ENCODE data around the gene CLIC4.

CLIC4 gene

DNA sequence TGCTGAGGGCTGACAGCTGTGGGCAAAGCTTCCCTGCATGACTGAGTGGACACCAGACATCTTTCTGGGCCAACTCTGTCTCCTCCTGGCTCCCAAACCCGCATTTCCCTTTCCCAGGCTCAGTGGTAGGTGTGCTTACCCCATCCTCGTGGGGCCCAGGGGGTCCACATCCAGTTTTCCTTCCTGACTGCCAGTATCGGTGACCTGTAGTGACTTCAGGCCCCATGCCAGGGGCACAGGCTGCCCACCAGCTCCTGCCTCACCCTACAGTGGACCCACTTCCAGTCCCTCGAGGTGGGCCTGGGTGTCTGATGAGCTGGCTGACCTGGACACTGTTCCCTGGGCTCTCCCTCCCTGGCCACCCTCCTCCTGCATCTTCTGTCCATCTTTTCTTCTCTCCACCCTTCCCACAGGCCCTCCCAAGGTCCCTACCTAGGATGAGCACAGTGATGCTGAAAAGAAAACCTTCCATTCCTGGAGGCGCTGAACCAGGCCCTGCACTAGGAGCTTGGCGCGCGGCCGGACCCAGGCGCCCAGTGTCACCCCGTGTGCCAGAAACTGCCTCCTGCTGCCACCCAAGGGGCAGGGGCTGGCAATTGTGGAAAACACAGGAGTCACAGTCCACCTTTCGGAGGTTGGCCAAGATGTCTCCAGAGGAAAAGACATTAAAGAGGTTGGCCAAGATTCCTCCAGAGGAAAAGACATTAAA, 117.7 kb downstream of the CLIC4 start:
- DNase-seq = no peak

DNA sequence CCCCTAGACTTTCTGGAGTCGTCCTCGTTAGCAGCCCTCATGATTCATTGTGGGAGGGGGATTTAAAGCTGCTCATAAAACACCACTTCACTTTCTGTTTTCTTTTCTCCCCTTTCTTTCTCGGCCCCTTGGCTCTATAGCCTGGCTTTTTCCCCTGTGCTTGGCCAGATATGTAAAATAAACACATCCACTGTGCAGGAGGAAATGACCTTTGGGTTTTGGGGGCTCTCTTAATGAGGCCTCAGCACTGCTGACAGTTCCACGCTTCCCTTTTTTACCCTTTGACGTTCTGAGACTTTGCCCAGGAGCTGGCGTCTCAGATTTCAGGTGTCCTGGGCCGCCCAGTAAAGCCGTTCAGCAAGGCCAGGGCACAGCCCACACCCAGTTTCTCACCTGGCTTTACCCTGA, 119.1 kb downstream of the CLIC4 start:
- DNase-seq = no peak

DNA sequence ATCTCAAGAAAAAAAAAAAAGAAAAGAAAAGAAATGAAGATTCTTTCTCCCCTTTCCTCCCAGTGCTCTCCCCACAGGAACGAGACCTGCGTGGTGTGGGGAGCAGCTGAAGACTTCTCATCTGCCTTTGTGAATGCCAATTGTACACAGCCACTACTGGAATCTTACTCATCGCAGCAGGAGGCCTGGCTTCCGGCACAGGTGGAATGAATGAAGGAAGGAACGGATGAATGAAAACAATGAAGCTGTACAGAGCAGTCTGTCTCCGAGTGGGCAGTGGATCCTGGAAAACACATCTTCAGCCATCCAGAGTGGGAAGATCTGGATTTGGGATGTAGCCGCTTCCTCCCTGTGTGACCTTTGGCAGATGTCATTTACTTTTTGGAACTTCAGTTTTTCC, 119.9 kb downstream of the CLIC4 start:
- DNase-seq = no peak

DNA sequence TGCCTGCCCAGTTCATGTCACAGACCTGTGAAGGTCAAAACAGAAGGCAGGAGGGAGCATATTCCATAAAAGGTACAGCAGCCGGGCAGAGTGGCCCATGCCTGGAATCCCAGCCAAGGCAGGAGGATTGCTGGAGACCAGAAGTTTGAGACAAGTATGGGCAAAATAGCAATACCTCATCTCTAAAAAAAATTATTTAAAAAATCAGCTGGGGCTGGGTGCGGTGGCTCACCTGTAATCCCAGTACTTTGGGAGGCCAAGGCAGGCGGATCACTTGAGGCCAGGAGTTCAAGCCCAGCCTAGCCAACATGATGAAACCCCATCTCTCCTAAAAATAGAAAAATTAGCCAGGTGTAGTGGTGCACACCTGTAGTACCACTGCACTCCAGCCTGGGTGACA, 120.3 kb downstream of the CLIC4 start:
- DNase-seq = no peak

DNA sequence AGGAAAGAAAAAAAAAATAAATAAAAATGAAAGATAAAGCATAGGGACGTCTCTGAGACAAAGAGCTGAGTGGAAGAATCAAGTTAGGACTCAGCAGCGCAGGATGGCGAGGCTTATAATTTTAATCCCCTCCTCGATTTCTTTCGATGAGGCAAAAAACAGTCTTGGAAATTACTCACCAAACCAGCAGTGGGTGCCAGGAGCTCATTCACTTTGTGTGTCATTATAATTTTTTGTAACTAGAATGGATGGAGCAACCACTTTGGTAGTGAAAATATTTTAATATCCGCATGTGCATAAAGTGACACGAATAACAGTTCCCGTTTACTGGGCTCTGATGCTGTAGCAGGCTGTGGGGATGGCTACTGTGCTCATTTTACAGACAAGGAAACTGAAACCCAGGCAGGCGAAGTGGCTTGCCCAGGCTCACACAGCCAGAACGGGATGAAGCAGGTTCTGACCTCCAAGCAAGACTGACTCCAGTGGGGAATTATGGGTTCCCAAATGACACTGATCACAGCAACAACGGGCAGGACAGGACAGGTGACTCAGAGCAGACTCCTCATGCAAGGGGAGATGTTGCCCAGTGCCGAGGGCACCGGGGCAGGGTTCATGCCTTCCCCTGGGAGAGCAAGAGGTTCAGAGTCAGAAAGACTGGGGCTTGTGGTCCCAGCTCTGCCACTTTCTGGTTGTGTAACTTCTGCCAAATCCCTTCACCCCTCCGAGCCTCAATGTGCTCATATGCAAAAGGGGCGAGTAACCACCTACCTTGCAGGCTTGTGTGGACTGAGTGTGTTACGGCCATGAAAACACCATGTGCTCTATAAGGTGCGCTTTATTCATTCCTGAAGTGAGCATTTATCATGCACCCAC, 121.2 kb downstream of the CLIC4 start:
- no peak for DNase-seq

DNA sequence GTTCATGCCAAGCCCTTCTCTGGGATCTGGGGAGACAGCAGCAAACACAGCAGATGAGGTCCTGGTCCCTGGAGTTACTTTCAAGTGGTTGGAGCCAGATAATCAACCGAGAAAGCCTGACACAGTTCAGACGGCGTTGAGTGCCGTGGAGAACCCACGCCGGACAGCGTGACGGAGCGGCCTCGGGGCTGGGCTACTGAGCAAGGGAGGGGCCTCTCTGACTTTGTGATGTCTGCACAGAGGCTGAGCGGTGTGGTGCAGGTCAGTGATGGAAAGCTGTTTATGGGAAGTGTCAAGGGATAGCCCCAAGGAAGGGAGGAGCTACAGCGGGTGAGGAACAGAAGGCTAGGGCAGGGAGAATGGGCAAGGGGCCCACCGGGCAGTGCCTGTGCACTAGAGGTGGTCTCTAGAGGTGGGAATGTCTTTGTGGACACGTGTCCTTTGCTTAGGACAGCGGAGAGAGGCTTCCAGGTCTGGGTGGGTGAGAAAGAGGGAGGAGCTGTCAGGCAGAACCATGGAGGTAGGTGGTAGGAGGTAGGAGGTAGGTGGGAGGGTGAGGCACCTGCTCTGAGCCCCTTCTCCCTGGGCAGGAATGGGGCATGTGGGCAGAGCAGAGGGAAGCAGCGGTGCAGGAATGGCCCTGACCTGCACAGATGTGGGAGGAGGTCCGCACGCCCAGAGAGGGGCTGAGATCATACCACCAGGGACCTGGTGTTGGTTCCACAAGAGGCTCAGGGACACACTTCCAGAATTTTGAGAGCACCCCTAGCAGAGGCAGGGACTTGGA, 122.0 kb downstream of the CLIC4 start:
- DNase-seq = no peak

DNA sequence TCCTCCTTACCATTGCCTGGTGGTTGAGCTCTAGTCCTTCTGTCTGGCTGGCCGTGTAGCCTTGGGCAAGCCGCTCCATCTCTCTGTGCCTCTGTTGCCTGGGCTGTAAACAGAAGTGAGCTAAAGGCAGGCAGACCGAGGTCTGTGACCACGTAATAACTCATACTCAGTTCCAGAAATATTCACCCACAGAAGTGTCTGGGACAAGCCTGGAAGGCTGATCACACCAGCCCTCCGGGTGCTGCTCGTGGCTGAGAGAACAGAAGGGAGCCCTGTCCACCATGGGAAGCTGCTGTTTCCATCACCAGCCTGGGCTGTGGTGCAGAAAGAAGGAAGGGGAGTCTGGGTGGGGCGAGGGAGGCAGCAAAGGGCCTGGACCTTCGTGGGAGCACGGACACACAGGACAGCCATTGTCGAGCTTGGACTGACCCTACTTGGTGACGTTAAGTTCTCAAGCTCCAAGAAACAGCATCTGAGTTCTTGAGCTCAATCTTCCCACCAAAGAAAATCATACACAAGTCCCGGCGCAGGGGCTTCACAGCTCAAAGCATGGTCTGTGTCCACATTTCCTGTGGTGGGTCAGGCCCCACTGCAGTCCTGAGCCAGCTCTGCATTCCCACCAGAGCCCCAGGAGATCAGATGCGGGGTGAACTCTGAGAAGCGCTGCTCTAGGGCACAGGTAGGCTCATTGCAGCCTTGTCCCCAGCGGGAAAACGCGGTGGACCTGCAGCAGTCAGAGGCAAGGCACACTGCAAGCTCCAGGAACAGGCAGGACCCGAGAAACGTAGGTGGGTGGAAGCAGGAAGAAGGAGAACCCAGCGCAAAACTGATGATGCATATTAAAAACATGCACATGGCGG, 123.0 kb downstream of the CLIC4 start:
- DNase-seq = no peak

DNA sequence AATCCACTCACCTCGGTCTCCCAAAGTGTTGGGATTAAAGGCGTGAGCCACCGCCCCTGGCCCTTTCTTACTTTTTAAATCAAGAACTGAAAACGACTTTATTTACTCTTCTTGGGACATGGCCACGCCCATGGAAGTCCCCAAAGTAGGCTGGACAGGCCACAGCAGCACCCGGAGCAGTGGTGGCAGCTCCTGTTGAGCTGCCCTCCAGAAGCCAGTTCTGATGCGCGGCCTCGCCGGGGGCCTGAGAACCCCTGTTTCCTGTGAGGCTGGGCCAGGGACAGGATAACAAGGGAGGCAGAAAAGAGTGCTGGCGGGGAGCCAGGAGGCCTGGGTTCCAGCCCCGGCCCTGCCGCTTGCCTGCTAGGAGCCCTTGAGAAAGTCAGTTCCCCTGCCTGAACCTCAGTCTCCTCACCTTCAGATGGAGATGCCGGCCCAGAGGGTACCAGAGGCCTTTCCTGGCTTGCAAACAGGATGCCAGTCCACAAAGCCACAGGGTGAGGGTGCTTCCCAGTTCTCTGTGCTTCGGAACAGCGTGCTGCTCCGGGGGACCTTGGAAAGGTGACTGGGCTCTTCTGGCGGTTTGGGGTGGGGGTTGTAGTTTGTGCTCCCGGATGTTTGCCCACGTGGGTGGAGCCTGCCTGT, 125.4 kb downstream of the CLIC4 start:
- DNase-seq = no peak

DNA sequence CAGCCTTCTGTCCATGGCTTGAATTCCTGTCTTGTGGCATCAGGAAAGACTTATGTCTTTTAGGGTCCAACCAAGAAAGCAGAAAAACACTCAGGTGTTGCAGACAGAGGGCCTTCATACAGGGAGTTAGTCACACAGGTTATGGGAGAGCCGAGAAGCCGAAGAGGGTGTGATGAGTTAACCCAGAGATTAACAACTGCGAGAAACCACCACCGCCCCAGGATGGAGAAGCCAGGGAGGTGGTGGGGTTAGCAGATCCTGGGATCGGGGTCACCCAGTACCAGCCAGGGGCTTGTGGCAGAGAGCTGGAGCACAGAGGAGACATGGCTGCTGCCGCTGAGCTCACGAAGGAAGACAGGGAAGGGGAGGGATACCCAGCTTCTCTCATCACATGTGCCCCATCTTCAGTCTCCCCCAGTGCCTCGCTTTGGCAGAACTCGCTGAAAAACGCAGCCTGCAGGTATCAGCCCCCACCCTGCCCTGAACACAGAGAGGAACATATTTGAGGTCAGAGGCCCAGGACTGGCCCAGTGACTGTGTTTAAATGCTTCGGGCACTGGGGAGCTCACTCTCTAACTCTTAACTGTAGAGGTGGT, 126.2 kb downstream of the CLIC4 start:
- DNase-seq = no peak

DNA sequence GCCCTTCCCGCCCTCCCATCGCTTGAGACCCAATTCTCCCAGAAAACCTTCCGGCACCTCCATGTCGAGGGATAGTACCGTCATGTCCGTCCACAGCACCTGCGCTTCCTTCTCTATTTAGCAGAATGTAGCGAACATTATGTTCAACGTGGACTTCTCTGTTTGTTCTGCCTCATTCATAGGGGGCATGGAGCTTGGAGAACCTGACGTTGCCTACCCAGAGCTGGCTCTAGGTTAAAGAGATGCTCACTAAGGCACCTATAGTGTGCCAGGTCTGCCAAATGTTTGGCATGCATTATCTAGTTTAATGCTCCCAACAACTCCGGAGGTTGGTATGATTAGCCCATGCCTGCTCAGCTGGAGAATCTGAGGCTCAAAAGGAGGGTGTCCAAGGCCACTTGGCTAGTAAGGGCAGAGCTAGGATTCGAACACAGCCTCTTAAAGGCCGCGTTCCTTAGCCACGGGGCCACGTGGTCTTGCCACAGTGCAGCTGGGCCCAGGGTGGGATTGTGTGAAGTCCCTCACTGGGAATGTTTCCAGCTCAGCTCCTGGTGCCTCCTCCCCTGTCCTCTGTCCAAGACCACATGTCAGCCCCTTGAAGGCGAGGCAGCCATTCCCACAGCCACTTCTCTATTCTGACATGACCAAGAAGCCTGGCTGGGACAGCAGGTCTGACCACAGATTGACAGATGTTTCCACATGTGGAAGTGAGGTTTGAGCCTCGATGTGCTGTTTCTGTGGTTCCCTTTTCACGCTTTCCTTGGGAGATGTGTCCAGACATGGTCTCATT, 127.0 kb downstream of the CLIC4 start:
- no peak for DNase-seq

DNA sequence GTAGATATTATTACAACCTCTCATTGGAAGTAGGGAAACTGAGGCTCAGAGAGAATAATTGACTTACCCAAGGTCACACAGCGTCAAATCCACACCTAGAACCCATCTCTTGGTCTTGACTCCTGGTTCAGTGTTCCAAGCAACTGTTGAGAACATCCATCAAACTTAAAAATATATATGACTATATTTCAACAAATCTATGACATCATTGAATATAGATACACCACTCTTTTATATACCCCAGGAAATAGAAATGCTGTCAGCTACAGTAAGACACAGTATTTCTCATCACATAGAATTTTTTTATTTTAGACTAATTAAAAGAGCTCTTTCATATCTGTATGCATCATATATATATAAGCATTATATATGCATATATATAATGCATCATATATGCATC, 127.9 kb downstream of the CLIC4 start:
- DNase-seq = no peak

DNA sequence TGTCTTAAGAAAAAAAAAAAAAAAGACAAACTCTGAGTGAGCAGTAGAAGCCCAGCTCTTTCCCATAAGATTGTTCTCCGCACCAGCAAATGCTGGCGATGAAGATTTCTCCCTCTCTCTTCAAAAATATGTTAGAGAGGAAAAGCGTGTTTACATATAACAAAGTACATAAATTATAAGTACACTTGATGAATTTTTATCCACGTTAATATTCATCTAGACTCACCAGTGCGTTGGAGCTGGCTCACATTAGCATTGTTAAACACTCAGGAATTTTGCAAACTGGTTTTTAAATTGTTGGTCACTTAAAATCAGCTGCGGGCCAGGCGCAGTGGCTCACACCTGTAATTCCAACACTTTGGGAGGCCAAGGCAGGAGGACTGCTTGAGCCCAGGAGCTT, 128.8 kb downstream of the CLIC4 start:
- no peak for DNase-seq

DNA sequence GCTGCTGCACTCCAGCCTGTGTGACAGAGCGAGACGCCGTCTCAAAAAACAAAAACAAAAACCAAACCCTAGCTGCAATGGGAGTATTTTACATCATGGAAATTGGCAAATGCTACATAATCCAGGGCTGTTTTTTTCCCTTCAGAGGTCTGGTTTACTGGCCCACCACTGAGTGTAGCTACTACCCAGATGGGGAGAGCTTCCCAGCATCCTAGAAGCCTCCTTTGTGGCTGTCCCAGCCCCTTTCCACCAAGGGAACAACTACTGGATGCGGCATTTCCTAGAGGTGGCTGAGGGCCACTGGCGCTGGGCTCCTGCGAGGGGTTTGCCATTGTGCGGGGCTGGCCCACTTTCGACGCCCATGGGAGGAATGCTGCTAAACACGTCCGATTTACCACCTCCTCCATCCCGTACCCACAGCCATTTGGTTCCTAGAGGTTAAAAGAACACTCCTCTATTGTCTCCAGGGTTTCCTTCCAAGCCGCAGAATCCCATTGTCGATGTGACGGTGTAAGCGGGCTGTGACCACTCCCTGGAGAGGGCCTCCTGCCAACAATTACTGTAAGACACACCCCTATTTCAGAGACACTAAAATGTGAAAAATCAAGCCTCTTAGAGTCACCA, 129.5 kb downstream of the CLIC4 start:
- DNase-seq = no peak

DNA sequence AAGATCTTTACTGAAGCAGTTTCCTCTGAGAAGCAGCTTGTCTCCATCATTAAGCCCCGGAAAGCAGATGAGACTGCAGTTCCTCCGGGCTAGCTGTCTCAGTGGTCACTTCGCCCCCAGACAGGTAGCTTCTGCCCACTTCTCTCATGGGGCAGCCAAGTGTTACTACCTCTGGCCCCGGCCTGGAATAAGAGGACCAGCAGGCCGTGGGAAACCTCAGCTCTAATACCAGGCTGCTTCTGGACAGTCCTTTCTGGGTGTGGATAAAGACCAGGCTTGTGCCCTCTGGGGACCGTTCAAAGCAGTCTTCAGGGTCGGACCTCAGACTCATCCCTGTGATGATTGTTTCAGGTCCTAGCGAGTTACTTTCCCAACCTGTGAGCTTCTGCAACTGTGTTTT, 130.0 kb downstream of the CLIC4 start:
- DNase-seq = no peak

DNA sequence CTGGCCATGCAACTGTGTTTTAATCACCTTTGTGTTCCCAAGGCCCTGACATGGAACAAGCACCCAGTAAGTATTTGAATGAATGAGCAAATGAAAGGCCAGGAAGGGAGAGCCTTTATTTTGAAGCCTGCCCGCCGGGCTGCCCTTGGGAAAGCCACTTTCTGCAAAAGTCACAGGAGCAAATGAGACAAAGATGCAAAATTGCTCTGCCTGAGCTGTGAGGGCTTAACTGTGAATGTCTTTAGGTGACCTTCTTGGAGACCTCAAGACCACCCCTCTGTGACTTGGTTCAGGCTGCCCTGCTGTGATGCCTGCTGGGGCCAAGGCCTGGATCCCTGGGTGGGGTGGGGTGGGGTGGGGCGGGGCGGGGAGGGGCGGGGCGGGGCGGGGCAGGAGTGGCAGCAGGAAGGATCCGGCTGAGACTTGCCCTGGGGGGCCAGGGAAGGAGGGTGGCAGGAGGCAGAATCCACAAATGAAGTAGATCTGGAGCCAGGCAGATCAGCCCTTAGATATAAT, 130.8 kb downstream of the CLIC4 start:
- DNase-seq = no peak

DNA sequence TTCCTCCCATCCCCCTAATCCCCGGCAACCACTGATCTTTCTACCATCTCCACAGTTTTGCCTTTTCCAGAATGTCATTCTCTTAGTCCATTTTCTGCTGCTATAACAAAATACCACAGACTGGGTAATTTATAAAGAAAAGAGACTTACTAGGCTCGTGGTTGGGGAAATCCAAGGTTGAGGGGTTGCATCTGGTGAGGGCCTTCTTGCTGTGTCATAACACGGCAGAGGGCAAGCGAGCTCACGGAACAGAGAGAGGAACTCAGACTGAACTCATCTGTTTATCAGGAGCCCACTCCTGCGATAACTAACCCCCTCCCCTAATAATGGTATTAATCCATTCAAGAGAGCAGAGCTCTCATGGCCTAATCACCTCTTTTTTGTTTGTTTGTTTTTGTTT, 132.8 kb downstream of the CLIC4 start:
- no peak for DNase-seq

DNA sequence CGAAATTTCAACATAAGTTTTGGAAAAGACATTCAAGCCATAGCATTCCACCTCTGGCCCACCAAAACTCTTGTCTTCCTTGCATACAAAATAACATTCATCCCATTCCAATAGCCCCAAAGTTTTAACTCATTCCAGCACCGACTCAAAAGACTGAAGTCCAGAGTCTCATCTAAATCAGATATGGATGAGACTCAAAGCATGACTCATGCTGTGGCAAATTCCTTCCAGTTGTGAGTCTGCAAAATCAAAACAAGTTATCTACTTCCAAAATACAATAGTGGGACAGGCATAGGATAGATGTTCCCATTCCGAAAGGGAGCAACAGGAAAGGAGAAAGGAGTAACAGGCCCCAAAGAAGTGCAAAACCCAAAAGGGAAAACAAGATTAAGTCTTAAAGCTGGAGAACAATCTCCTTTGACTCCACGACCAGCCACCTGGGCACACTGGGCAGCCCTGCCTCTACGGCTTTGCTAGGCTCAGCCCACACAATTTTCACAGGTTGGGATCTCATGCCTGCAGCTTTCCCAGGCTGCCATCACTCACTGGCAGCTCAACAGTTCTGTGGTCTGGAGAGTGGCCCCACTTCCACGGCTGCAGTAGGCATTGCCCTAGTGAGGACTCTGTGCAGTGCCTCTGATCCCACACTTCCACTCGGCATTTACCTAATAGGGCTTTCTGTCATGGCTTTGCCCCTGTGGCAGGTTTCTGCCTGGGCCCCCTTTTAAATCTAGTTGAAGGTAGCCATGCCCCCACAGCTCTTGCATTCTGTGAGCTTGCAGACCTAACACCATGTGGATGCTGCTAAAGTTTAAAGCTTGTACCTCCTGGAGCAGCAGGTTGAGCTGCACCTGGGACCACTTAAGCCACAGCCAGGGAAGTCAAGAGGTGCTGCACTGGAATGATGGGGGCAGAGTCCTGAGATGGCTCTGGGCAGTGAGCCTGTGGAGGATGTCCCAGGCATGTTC, 133.8 kb downstream of the CLIC4 start:
- no peak for DNase-seq

DNA sequence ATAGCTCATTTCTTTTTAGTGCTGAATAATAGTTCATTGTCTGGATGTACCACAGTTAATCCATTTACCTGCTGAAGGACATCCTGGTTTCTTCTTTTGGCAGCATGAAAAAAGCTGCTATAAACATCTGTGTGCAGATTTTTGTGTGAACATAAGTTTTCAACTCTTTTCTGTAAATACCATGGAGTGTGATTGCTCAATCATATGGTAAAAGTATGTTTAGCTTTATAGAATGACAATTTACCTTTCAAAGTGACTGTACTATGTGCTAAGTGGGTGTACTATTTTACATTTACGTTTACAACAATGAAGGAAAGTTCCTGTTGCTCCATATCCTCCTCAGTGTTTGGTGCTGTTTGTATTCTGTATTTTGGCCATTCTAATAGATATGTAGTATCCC, 135.8 kb downstream of the CLIC4 start:
- DNase-seq = no peak

DNA sequence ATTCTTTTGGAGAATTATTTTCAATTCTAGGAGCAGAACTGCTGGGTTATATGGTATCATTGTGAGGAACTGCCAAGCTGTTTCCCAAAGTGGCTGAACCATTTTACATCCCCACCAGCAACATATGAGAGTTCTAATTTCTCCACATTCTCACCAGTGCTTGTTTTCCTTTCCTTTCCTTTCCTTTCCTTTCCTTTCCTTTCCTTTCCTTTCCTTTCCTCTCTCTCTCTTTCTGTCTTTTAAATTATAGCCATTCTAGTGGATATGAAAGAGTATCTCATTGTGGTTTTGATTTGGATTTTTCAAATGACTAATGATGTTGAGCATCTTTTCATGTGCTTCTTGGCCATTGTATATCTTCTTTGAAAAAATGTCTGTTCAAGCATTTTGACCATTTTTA, 139.5 kb downstream of the CLIC4 start:
- no peak for DNase-seq
